Fibroblast of mammary gland (primary cell): Measurements from ENCODE around the gene BBLN.

ENCODE experiments used
- DNase-seq: peaks from one replicate; pipeline ENCODE4 v3.0.0-alpha.2; 2010; ENCODE audit warnings: low read depth
- H3K4me3 ChIP-seq: 2 replicates; pipeline ENCODE4 v1.5.1; 2011; ENCODE audit warnings: low read depth, mild to moderate bottlenecking, low read length, moderate library complexity; ENCODE audit not compliant: control insufficient read depth
- CTCF ChIP-seq: conservative IDR thresholded peaks from 2 replicates; pipeline ENCODE4 v1.5.1; 2011; ENCODE audit warnings: low read depth, low read length, inconsistent platforms; ENCODE audit not compliant: control insufficient read depth, insufficient read depth

Gene BBLN

GRCh38 chr9:128121466-128121810, 38.6 kb upstream of the BBLN start:
- no peak overlapping the region for H3K4me3 ChIP-seq
- no peak for DNase-seq
- no peak for TF ChIP-seq CTCF

DNA sequence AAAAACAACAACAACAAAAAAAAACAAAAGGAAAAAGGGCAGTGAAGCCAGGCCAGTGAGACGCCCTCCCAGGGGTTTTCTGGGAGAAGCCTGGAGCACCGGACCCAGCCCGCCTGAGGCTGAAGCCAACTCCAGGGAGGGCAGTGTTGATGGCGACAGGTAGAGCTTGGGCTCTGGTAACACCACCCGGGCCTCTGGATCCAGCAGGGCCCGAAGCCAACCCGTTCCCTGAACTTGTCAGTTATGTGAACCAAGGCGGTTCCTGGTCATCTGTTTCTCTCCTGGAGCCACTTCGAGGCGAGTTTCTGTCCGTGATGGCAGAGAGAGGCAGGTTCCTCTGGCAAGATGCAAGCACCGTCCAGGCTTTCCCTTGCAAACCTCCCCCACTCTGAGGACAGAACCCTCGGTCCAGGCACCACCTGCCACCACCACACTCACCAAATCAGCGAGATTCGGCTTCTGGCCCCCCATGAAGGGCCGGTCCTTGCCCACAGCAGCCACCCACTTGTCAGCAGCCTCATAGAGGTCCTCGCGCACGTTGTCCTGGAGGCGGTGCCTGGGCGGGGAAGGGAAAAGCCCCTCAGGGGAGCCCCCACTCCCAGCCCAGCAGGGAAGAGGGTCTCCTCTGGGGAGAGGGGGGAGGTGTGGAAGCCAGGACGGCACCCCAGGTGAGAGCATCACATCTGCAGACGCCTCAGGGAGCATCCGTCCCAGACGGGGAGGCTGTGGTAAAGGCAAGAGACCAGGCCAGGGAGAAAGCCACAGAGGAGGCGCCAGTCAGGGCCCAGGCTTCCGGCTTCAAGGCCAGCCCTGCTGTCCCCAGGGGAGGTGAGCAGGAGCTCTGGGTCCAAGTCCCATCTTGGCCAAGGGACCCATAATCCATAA, 37.9 kb upstream of the BBLN start:
- no peak for TF ChIP-seq CTCF
- no peak for DNase-seq
- no peak overlapping the region for H3K4me3 ChIP-seq

DNA sequence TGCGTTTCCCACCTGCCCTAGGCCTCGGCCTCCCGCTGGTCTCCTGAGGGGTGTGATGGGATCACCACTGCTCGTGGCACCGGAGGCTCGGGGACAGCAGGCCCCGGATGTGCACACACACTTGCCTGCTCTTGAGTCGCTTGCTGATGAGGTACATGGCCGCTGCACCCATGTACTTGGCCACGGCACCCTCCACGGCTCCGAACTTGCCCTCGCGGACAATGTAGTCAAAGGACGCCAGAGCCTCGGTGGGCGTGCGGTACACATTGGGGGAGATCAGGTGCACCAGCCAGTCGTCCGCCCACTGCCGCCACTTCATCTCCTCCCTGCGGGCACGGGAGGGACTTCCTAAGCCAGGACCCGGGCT, 37.3 kb upstream of the BBLN start:
- no peak overlapping the region for H3K4me3 ChIP-seq
- no peak for TF ChIP-seq CTCF
- DNase-seq, result no peak

GRCh38 chr9:128123451-128124080, 36.5 kb upstream of the BBLN start:
- no peak for TF ChIP-seq CTCF
- DNase-seq, result no peak

GRCh38 chr9:128124451-128124850, 35.6 kb upstream of the BBLN start:
- DNase-seq, result no peak
- TF ChIP-seq CTCF, result no peak

More at GRCh38 chr9:128123451-128124080, 36.5 kb upstream of the BBLN start:
- H3K4me3 ChIP-seq, result no peak overlapping the region

GRCh38 chr9:128124873-128125579, 35.0 kb upstream of the BBLN start:
- no peak overlapping the region for H3K4me3 ChIP-seq
- TF ChIP-seq CTCF, result peak; percentile 70
- DNase-seq, result peak; percentile 66

More at GRCh38 chr9:128124451-128124850, 35.6 kb upstream of the BBLN start:
- no peak overlapping the region for H3K4me3 ChIP-seq
